Astrocyte of the cerebellum (primary cell): ENCODE results near the gene DHRS4.

Source experiments
- DNase-seq: peaks from one replicate; pipeline ENCODE4 v3.0.0-alpha.2; 2011; ENCODE audit warnings: low read depth
- H3K4me3 ChIP-seq: 2 replicates; pipeline ENCODE4 v1.5.1; 2011; ENCODE audit warnings: mild to moderate bottlenecking, low read depth, low read length, moderate library complexity
- in situ Hi-C: cut with HindIII; loops from 2 replicates; pipeline ENCODE4 v1.10.0; 2017; ENCODE audit warnings: low sequenced_read_pairs
- TF ChIP-seq, protein P1 (sequence below): IDR thresholded peaks from 2 replicates; pipeline ENCODE4 v1.5.1; 2012; ENCODE audit warnings: low read length, low read depth, moderate library complexity, mild to moderate bottlenecking; ENCODE audit errors: missing control alignments

Gene DHRS4

GRCh38 chr14:23953464-23954278 lies at the start of gene DHRS4:
TSS of gene DHRS4 (plus strand) at chr14:23953770. CDS start at chr14:23953789, 19 bp downstream.
- peak; percentile 41 for DNase-seq
- in situ Hi-C loops = no loop called here
- TF ChIP-seq, protein P1, sequence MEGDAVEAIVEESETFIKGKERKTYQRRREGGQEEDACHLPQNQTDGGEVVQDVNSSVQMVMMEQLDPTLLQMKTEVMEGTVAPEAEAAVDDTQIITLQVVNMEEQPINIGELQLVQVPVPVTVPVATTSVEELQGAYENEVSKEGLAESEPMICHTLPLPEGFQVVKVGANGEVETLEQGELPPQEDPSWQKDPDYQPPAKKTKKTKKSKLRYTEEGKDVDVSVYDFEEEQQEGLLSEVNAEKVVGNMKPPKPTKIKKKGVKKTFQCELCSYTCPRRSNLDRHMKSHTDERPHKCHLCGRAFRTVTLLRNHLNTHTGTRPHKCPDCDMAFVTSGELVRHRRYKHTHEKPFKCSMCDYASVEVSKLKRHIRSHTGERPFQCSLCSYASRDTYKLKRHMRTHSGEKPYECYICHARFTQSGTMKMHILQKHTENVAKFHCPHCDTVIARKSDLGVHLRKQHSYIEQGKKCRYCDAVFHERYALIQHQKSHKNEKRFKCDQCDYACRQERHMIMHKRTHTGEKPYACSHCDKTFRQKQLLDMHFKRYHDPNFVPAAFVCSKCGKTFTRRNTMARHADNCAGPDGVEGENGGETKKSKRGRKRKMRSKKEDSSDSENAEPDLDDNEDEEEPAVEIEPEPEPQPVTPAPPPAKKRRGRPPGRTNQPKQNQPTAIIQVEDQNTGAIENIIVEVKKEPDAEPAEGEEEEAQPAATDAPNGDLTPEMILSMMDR = peak; percentile 95
- peak within 1 kb of the TSS; percentile 82 for H3K4me3 ChIP-seq

GRCh38 chr14:23910101-23910875 lies 43.3 kb upstream of the DHRS4 start:
- in situ Hi-C loops = no loop called here
- H3K4me3 ChIP-seq = no peak overlapping the region
- peak; percentile 18 for DNase-seq
- TF ChIP-seq, protein P1 = peak; percentile 95

GRCh38 chr14:23910876-23911210 lies 42.7 kb upstream of the DHRS4 start:
- in situ Hi-C loops = no loop called here
- TF ChIP-seq, protein P1 = no peak

DNA sequence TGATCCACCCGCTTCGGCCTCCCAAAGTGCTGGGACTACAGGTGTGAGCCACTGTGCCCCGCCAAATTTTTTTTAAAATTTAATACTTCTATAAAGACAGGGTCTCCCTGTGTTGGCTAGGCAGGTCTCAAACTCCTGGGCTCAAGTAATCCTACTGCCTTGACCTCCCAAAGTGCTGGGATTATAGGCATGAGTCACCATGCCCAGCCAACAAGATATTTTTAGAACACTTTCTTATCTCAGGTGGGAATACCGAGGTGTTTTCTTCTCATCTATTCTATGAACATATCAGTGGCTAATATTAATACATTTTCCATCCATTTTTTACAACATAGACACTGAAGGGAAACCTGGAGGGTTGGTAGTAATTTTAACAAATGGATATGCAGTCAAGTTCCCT lies 38.0 kb upstream of the DHRS4 start:
- DNase-seq = no peak
- TF ChIP-seq, protein P1 = no peak
- in situ Hi-C loops = no loop called here
- H3K4me3 ChIP-seq = no peak overlapping the region

More at GRCh38 chr14:23910876-23911210, 42.7 kb upstream of the DHRS4 start:
- no peak for DNase-seq
- no peak overlapping the region for H3K4me3 ChIP-seq

GRCh38 chr14:23916004-23916403 lies 37.6 kb upstream of the DHRS4 start:
- in situ Hi-C loops = no loop called here
- no peak for DNase-seq
- H3K4me3 ChIP-seq = no peak overlapping the region
- TF ChIP-seq, protein P1 = no peak

- TF ChIP-seq, protein P1 = no peak
- DNase-seq = no peak
- in situ Hi-C loops = no loop called here
- no peak overlapping the region for H3K4me3 ChIP-seq
Observed at GRCh38 chr14:23916446-23916845, 37.1 kb upstream of the DHRS4 start.
